HS-5 (cell line): ENCODE results near the gene ELFN2.
"Not testable (repeated sequence)": the region's sequence is repeated elsewhere in the genome, so short reads cannot be mapped to it uniquely, and the experiment has no call there.

Experiments
- DNase-seq: peaks from one replicate; pipeline ENCODE4 v3.0.0-alpha.2; 2012; ENCODE audit warnings: low read depth

The ELFN2 gene

DNA sequence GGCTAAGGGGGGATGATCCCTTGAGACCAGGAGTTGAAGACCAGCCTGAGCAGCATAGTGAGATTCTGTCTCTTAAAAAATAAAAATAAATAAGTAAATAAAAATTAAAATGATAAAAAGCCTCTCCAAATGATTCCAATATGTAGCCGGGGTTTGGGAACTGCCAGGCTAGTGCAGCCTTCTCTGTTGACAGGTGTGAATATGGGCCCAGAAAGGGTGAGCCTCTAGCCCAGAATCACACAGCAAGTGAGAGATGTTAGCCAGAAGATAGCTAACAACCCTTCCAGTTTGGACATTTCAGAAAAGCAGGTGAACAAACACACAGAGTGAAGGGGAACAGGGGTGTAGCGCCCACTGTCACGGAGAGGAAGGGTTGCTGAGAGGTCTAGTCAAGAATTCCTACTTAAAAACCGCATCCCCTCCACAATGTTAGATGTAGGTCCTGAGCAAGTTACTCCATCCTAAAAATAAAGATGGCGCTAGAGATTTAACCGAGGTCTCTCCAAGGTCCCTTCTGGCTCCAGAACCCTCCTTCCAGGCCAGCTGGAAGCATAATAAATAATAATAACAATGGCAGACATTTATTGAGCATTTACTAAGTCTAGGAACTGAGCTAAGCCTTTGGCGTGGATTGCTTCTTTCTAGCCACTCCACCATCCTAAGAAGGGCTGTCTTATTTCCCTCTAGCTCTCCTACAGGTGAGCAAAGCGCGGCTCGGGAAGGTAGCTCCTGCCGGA, 93.4 kb downstream of the ELFN2 start:
- no peak for DNase-seq

DNA sequence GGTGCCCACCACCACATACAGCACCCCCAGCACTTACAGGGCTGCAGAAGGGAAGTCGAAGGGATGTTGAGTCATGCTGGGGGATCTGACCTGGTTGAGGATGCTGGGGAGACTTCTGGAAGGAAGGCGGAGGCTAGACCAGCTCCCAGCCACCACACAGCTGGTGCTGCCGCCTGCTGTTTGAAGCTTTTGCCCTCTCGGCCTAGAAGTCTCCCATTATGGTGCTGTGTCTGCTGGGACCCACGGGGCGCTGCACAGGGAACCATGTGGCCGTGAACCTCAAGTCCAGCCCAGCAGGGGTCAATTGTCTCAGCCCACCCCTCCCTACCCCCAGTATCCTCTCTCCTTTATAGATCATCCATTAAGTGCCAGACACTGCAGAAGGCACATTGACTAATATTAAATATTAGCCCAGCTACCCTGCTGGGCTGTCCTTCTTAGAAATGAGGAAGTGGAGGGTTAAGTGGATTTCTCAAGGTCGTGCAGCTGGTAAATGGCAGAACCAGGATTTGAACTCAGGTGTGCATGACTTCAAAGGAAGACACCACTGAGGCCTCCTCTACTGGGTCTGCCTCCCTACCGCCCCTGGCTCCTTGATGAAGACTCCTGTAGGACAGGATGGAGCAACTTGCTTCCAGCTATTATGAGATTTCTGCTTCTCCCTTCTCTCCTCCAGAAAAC, 95.3 kb downstream of the ELFN2 start:
- DNase-seq = no peak

DNA sequence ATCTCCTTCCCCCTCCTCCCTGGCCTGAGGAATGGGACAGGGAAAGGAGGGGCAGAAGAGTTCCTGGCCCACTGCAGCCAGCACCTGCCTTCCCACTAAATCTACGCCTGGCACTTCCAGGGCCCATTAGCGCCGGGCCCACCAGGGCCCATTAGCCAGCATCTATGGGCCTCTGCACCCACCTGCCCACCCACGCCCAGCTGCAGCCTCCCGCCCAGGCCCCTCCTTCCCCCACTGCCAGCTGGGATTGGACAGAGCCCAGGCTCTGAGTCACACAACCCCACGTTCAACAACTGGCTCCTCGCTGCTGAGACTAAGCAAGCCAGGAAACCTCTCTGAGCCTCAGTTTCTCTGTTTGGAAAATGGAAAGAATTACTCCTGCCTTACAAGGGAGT, 96.2 kb downstream of the ELFN2 start:
- DNase-seq = no peak

DNA sequence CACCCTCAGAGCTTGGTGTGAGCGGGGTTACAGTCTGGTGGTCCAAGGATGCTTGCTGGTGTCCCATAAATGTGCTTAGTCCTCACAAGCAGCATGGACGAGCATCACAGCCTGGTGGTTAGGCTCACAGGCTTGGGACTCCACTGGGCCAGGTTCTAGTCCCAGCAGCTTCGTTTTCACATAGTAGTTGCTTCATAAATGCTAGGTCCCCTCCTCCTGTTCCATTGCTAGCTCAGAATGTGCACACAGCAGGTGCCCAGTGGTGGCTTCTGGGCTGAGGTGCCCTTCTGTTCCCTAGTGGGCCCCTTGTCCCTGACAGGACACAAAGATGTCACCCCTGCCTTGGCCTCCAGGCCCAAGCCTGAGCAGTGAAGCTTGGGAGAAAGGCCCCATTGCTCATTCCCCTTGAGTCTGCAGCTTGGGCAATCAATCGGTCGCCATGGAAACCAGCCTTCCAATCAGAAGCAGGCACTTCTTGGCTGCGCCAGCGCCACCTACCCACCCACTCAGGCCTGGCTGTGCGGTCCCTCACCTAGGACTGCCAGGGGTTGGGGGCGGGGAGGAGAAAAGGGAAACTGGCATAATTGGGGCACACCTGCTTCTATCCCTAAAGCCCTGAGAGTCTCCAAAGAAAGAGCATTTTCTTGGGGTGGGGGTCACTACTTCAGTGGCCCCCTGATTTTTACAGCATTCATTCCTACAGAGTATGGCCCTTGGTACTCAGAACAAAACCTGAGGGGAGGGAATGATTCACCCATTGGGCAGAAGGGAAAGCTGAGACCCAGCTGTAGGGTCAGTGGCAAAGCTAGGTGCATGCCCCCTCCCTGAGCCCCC, 96.9 kb downstream of the ELFN2 start:
- DNase-seq = no peak

DNA sequence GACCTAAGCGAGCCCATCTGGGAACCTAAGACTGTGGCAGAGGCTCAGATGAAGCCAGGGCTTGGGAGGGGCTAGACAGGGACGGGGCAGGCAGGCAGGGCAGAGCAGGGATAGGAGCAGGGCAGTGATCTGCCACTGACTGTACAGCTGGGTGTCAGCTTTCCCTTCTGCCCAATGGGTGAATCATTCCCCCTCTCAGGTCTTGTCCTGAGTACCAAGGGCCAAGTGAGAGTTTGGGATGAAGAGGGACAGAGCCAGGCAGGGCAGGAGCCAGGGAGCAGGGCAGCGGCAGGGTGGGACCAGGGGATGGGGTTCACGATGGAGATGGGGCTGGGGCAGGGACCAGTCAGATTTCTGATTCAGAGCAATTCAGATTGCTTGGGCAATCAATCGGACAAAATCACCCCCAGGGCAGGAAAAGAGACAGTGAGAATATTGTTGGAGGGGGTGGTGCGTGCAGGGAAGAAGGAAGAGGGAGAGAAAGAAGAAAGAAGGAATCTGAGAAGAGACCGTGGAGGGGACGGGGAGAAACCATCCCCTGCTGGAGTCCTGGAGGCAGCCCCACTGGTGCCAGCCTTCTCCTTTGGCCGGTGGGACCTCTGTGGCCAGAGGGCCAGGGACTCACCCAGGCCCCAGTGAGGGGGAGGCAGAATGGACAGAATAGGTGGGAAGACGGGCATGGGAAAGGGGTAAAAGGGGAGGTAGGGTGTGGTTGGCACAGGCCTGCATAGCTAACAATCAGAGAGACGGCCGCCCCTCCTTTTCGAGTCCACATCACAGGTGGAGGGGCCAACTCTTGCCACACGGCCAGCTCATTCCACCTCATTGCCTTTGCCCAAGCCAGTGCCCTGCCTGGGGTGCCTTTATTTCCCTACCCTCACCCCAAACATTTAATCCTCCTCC, 97.8 kb downstream of the ELFN2 start:
- DNase-seq = no peak

DNA sequence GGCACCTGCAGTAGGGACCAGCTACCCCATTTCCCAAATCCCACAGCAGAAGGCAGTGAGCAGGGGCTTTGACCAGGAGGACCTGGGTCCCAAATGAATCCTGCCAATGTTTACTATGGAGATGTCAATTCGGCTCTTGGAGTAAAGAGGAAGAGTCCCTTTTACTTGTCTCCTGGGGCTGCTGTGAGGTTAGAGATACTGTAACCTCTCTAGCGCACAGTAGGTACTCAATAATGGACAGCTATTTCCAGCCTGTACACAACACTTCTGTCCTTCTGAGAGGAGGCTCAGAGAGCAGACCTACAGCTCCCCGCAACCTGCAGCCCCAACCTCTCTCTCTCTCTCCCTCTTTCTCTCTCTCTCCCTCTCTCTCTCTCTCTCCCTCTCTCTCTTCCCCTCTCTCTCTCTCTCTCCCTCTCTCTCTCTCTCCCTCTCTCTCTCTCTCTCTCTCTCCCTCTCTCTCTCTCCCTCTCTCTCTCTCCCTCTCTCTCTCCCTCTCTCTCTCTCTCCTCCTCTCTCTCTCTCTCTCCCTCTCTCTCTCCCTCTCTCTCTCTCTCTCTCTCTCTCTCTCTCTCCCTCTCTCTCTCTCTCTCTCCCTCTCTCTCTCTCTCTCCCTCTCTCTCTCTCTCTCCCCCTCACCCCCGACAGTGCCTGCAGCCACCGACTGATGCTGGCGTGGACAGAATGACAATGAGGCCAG, 98.6 kb downstream of the ELFN2 start:
- not testable (repeated sequence) for DNase-seq

DNA sequence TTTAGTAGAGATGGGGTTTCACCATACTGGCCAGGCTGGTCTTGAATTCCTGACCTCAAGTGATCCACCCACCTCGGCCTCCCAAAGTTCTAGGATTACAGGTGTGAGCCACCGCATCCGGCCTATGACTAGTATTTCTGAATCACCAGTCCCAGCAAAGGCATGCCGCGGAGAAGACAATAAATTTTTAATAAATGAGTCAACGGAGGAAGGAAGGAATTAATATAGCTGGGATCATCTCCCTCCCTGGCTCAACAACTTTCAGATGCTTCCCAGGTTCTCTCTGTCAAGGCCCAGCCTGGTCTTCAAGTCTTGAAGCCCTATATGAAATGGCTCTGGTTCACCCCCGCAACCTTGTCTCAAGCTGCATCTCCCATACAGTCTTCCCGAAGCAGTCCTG, 99.3 kb downstream of the ELFN2 start:
- DNase-seq = peak; percentile 82

DNA sequence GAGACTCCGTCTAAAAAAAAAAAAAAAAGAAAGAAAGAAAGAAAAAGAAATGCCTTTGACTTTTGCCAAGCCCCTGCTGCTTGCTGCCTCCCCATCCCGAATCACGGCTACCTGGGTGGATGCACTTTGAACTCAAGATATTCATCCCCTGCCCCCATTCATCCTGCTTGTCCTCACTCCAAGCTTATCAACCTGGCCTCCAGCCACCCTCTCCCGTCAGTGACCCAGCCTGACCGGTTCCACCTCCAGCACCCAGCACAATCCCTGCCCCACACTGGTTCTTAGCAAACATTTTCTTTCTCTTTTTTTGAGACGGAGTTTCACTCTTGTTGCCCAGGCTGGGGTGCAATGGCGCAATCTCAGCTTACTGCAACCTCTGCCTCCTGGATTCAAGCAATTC, 100.6 kb downstream of the ELFN2 start:
- DNase-seq = no peak

DNA sequence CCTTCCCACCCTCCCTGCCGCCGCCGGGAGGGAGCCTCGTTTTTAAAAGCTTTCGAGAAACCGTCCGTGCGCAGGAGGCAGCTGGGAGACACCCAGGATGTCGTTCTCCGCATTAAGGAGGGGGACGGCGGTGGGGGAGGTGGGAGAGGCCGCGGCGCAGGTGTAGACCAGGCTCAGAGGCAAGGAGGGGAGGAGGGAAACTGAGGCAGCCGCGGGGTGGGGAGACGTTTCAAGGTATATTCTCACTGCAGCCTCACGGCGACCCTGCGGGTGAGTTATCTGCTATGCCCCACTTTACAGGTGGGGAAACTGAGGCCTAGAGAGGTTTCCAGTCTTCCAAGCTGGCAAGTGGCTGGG, 102.3 kb downstream of the ELFN2 start:
- no peak for DNase-seq

DNA sequence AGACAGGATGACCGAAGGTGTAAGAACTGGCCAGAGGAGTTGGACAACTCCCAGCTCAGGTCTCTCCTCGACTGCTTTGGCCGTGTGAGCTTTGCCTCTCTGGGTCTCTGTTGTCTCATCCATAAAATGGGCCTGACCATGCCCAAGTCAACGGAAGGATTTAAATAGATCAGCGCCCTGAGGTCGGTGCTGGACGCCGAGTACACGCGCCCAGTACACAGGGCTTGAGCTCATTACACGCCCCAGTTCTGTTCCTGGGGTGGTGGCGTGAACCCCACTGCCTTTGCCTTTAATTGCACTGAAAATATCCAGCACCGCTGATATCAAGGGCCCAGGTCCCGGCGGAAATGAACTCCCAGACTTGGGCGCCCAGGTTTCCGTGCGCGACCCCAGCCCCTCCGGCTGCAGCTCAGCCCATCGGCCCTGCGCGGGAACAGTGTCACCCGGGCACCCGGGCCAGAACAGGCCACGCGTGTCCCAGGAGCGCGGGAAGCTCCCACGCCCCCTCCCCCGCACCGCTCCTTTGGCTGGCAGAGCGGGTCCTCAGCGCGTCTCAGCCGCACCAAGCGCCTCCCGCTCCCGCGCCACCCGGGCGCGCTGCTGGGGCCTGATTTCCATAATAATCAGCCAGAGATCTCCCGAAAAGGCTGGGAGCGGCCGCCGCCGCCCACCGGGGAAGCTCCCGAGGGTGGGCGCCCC, 102.8 kb downstream of the ELFN2 start:
- DNase-seq = no peak

DNA sequence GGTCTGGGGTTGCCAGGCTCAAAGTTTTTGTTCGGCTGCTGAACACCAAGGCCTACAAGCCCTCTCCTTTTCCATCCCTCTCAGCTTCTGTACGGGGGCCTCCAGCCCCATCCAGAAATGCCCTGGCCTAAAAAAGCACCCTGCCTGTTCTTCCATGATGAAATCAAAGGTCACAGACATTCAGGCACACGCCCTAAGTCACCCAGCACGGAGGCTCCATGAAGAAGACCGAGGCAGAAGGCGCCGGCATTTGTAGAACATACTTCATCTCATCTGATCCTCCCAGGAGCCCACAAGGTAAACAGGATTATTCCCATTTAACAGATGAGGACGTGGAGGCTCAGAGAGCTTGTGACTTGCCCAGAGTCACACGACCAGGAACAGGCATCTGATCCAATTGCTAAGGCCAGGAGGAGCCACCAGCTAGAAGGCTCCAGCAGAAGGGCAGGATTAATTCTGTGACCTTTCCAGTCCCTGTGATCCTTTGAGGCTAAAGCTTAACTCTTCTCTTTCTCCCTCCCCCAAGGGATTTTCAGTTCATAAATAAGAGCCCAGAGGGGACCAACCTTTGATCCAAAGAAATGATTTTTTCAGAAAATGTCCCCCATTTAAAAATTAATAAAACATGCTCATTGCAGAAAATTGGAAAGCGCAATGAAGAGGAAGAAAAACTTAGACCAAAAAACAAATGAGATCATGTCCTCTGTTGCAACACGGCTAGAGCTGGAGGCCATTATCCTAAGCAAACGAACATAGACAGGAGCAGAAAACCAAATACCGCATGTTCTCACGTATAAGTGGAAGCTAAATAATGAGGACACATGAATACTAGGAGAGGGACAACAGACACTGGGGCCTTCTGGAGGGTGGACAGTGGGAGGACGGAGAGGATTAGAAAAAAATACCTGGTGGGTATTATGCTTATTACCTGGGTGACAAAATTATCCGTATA, 106.3 kb downstream of the ELFN2 start:
- DNase-seq = no peak

DNA sequence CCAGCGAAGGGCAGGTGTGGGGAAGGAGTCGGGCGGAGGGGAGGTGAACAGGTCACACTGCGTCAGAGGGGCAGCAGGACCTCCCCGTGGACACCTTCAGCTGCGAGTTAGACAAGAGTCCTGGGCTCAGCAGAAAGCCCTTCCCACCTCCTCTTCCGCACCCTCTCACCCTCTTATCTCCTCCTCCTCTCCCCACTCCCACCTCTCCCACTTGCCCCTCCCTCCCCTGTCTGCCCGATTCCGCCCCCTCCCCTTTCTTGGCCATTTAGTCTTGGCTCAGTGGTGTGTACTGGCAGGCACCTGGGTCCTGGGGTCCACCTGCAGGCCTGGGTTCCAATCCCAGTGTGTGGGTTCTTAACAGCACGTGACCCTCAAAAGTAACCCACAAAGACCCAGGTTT, 107.8 kb downstream of the ELFN2 start:
- no peak for DNase-seq

DNA sequence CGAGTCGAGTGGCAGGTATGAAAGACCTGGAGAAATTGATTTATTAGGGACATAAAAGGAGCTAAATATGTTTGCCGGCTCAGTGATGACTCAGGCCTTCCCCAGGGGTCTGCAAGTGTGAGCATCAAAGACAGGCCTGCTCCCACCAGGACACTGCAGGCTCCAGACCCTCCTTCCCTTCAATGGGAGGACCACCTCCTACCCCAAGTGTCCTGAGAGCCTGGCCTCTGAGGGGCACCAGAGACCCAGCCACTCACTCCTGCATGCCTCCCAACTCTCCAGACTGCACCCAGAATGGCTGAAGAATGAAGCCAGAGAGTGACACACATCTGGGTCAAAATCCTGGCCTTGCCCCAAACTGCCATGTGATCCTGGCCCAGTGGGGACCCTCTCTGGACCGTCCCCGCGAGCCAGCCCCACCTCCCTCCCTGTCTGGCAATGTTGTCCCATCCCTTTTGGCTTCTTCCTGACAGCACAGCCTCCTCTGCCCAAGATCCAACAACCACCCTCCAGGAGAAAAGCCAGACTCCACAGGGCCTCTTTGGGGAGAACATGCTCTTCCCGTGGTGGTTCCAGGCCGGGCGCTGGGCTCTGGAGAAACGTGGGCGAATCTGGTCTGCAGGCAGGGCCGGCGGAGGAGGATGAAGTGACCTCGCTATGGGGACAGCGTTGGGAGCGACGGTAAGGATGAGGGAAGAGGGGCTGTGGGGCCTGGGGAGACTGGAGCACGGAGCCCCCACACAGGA, 108.7 kb downstream of the ELFN2 start:
- DNase-seq = no peak
